ENCODE measurements around the gene CFDP1.

DNA sequence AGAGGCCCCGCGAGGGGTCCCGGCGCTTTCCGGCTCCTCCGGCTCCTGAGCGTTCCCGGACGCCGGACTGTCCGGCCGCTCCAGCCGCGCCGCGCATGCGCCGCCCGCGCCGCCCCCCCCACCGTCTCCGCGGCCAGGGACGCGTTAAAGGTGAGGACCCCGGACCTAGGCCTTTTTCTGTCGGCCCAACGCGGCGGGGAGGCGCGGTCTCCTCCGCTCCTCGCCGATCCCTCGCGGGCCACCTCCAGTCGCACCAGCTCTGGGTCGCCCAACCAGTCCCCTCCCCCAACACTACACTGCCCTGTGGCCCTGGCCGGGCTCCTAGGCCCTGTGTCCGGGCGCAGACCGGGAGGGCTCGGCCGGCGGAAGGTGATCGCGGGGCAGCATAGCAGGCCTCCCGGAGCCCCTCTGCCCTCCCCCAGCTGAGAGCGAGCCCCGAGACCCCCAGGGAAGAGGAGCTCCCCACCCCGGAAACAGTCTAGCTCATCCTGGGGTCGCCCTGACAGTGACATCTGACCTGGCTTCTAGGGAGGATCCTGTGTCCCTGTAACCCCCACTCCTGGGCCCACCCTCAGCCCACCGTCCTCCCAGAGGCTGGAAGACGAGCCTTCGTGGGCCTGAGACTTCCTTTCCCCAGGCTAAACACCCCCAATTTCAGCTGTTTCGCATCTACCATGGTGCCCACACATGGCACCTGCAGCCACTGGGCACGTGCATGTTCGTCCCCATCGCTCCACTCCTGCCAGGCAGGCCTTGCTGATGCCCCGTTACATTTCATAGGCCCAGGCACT is 167.2 kb downstream of the CFDP1 start:
- TF ChIP-seq, protein P1, sequence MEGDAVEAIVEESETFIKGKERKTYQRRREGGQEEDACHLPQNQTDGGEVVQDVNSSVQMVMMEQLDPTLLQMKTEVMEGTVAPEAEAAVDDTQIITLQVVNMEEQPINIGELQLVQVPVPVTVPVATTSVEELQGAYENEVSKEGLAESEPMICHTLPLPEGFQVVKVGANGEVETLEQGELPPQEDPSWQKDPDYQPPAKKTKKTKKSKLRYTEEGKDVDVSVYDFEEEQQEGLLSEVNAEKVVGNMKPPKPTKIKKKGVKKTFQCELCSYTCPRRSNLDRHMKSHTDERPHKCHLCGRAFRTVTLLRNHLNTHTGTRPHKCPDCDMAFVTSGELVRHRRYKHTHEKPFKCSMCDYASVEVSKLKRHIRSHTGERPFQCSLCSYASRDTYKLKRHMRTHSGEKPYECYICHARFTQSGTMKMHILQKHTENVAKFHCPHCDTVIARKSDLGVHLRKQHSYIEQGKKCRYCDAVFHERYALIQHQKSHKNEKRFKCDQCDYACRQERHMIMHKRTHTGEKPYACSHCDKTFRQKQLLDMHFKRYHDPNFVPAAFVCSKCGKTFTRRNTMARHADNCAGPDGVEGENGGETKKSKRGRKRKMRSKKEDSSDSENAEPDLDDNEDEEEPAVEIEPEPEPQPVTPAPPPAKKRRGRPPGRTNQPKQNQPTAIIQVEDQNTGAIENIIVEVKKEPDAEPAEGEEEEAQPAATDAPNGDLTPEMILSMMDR (IDR thresholded peaks at IDR 0.05; ENCODE audit: low read depth, low read length, poor library complexity, severe bottlenecking) = no peak
- no peak for TF ChIP-seq EZH2phosphoT487 (IDR thresholded peaks at IDR 0.05; ENCODE audit: borderline replicate concordance, low read length)

All from DOHH2 (cell line).